Neural crest cell (in vitro differentiated cells): ENCODE measurements around the gene TSNAX. TPM values are rescaled to one million over a fixed set of nuclear protein-coding genes. Genes with fewer than 3 reads are reported as not detected.

Experiments
- DNase-seq: peaks from one replicate; pipeline ENCODE4 v3.0.0; 2021; ENCODE audit warnings: low read depth, mixed read lengths, low spot score
- H3K27ac Mint-ChIP-seq: one replicate; pipeline ENCODE4 v1.8.0; 2021; ENCODE audit warnings: mild to moderate bottlenecking, mixed read lengths; ENCODE audit not compliant: unreplicated experiment
- H3K27me3 Mint-ChIP-seq: 2 replicates; pipeline ENCODE4 v1.8.0; 2021; ENCODE audit warnings: low read depth, mild to moderate bottlenecking, mixed read lengths
- H3K36me3 Mint-ChIP-seq: 2 replicates; pipeline ENCODE4 v1.8.0; 2021; ENCODE audit warnings: low read depth, mild to moderate bottlenecking, mixed read lengths
- H3K4me1 Mint-ChIP-seq: 2 replicates; pipeline ENCODE4 v1.8.0; 2021; ENCODE audit warnings: mixed read lengths
- H3K4me3 Mint-ChIP-seq: one replicate; pipeline ENCODE4 v1.8.0; 2021; ENCODE audit warnings: mild to moderate bottlenecking, mixed read lengths
- H3K9me3 Mint-ChIP-seq: 2 replicates; pipeline ENCODE4 v1.8.0; 2021; ENCODE audit warnings: mixed read lengths
- total RNA-seq: library from RNA; stranded (reverse); gene quantifications from 2 replicates; pipeline ENCODE4 v1.2.1, GENCODE V29; 2021
- TF ChIP-seq, protein P1 (sequence below): fragments of 200-600 bp; sonication (generic); conservative IDR thresholded peaks from 2 replicates; pipeline ENCODE4 v1.5.0; 2021; ENCODE audit warnings: antibody characterized with exemption, mild to moderate bottlenecking

Gene TSNAX
- total RNA-seq, 1 donor from 2014 or later, result 39.2 TPM

- Mint-ChIP-seq H3K4me1 (no peaks in the 10 kb centered on the region), H3K36me3 (peaks cover 4% of the 10 kb centered on the region), H3K9me3 (no peaks in the 10 kb centered on the region), H3K27me3 (no peaks in the 10 kb centered on the region), H3K27ac (no peak overlapping the region), H3K4me3 (no peak overlapping the region)
- TF ChIP-seq, protein P1, sequence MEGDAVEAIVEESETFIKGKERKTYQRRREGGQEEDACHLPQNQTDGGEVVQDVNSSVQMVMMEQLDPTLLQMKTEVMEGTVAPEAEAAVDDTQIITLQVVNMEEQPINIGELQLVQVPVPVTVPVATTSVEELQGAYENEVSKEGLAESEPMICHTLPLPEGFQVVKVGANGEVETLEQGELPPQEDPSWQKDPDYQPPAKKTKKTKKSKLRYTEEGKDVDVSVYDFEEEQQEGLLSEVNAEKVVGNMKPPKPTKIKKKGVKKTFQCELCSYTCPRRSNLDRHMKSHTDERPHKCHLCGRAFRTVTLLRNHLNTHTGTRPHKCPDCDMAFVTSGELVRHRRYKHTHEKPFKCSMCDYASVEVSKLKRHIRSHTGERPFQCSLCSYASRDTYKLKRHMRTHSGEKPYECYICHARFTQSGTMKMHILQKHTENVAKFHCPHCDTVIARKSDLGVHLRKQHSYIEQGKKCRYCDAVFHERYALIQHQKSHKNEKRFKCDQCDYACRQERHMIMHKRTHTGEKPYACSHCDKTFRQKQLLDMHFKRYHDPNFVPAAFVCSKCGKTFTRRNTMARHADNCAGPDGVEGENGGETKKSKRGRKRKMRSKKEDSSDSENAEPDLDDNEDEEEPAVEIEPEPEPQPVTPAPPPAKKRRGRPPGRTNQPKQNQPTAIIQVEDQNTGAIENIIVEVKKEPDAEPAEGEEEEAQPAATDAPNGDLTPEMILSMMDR, result no peak
- DNase-seq, result no peak
These were observed 26.5 kb downstream of the TSNAX start for GRCh38 chr1:231554969-231555368.

DNA sequence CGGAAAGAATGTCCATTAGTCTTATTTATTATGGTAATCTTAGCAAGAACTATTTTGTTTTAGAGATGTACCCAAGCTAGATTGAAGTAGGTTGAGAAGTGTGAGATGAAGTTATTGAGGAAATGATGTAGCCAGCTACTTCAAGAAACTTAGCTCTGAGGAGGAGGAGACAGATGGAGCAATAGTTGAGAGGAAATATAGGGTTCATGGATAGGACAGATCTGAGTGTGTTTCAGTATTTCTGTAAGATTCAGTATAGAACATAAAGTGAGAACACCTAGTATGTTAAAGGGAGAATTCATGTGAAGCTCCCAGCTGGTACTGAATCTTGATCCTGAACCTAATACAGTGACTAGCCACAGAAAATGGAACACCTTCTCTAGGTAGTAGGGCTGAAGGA, 28.9 kb downstream of the TSNAX start:
- Mint-ChIP-seq H3K9me3 (no peaks in the 10 kb centered on the region), H3K4me3 (no peak overlapping the region)
- TF ChIP-seq, protein P1, result no peak

DNA sequence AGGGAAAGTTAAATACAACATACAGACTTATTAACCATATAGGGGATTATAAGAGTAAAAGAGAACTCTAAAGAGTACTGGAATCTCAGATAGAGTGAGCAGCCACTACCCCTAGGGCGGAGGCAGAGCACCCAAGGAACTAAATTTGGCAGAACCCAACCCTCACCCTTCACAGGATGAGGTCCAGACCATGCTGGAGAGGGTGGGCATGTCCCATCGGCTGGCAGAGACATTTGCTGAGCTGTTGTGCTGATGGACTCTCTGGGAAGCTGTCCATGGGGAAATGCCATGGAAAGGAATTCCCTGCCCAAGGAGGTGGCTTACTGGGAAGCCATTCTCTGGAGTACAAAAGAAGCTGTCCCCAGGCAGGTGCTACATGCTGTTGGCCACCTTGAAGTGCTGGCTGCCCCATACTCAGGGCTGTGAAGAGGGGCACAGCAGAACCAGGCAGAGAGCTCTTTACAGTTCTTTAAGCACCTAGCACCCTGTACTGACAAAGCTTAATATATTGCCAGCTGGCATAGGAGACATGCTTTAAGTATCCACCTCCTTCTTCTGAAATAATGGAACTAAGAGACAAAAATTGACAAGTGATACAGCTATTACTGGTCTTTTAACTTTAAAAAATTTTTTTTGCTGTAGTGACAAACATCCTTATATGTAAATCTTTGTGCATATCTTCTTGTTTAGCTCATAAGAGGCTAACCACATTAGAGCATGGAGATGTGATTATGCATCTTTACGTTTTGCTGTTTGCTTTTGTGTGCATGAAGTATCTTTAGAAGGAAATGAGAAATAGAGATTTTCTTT, 29.6 kb downstream of the TSNAX start:
- Mint-ChIP-seq H3K4me3 (no peak overlapping the region), H3K4me1 (no peaks in the 10 kb centered on the region), H3K27me3 (no peaks in the 10 kb centered on the region), H3K36me3 (peaks cover 7% of the 10 kb centered on the region), H3K27ac (no peak overlapping the region), H3K9me3 (no peaks in the 10 kb centered on the region)
- TF ChIP-seq, protein P1, result no peak
- DNase-seq, result no peak

More for the DNA sequence above, 28.9 kb downstream of the TSNAX start:
- no peak for DNase-seq
- Mint-ChIP-seq H3K4me1 (no peaks in the 10 kb centered on the region), H3K27ac (no peak overlapping the region), H3K36me3 (peaks cover 4% of the 10 kb centered on the region), H3K27me3 (no peaks in the 10 kb centered on the region)

DNA sequence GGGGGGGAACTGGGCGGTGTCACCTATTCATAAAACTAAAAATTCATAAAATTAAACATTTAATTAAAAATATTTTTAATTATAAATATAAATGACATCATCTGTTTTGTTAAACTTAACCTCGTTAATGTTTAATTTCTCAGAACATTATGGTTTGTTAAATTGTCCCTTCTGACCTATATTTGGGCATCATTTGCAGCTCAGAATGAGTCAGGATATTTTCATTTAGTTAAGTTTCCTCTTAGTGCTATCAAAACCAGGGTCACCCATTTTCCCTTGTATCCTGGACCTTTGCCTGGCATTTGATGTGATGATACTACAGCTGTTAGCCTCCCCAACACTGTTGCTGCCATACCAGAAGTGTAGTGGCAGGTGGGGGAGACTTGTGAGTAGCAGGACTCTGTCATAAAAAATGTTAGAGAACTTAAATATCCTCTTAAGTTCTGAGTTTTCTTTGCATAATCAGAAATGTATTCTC, 30.3 kb downstream of the TSNAX start:
- DNase-seq, result no peak
- H3K27me3 Mint-ChIP-seq, result no peaks in the 10 kb centered on the region
- H3K9me3 Mint-ChIP-seq, result no peaks in the 10 kb centered on the region
- peaks cover 9% of the 10 kb centered on the region for H3K36me3 Mint-ChIP-seq
- TF ChIP-seq, protein P1, result no peak
- no peak overlapping the region for H3K27ac Mint-ChIP-seq
- no peak overlapping the region for H3K4me3 Mint-ChIP-seq
- no peaks in the 10 kb centered on the region for H3K4me1 Mint-ChIP-seq

DNA sequence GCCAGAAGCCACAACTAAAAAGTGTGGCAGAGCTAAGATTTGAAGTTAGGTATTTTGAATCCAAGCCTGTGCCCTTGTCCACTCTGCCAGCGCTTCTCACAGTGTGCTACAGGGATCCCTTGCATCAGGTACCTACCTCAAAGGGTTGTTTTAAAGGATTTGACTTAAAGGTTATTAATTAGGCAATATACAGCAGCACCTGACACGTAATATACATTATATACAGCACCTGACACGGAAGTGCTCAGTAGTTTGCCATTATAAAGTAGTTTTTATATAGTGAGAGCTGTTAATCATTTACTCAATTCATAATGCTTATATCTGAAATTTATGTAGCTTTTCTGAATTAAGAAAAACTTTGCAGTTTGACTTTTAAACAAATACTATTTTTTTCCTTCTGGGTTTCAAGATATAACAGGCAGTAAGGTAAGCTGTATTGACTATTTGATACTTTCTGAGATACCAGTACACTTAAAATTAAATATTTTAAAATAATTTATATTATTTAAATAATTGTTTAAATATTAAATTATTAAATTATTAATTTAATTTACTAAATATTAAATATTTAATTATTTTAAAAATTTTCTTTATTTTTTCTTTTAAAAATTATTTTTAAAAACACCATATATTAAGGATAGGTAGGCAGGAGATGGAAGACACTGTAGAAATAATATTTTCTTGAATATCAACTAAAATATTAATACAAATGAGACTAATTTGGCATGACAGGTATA, 33.3 kb downstream of the TSNAX start:
- peaks cover 9% of the 10 kb centered on the region for H3K36me3 Mint-ChIP-seq
- H3K4me1 Mint-ChIP-seq, result no peaks in the 10 kb centered on the region
- TF ChIP-seq, protein P1, result no peak
- no peak overlapping the region for H3K4me3 Mint-ChIP-seq
- H3K9me3 Mint-ChIP-seq, result no peaks in the 10 kb centered on the region
- DNase-seq, result no peak
- no peak overlapping the region for H3K27ac Mint-ChIP-seq
- H3K27me3 Mint-ChIP-seq, result no peaks in the 10 kb centered on the region
